GM23338 (cell line): Measurements from ENCODE around the gene ESR1. TPM values are rescaled to one million over a fixed set of nuclear protein-coding genes. Genes with fewer than 3 reads are reported as not detected.

Experiments
- ATAC-seq: fragments of 200-7000 bp; cut with Tn5 transposase; 3 replicates; pipeline ENCODE4 v1.9.1; 2020
- DNase-seq: peaks from one replicate; pipeline ENCODE4 v3.0.0-alpha.2; 2015; ENCODE audit warnings: low spot score
- H2AFZ ChIP-seq: fragments of 200-600 bp; sonication (generic); 2 replicates; pipeline ENCODE4 v1.8.0; 2016; ENCODE audit warnings: antibody characterized with exemption, mild to moderate bottlenecking, moderate library complexity
- H3F3A ChIP-seq: fragments of 200-600 bp; sonication (generic); replicated peaks from 2 replicates; pipeline ENCODE4 v1.8.0; 2017; ENCODE audit warnings: antibody characterized with exemption, mixed run types, low read depth
- H3K27ac ChIP-seq: fragments of 200-600 bp; sonication (generic); 2 replicates; pipeline ENCODE4 v1.6.1; 2016; ENCODE audit warnings: low read depth
- H3K27me3 ChIP-seq: fragments of 200-600 bp; sonication (generic); 2 replicates; pipeline ENCODE4 v1.8.0; 2016; ENCODE audit warnings: mild to moderate bottlenecking, mixed run types, moderate library complexity; ENCODE audit not compliant: insufficient read depth
- H3K36me3 ChIP-seq: fragments of 200-600 bp; sonication (generic); 2 replicates; pipeline ENCODE4 v1.8.0; 2016; ENCODE audit warnings: mild to moderate bottlenecking; ENCODE audit not compliant: insufficient read depth
- H3K4me1 ChIP-seq: fragments of 200-600 bp; sonication (generic); 2 replicates; pipeline ENCODE4 v1.8.0; 2016; ENCODE audit warnings: mild to moderate bottlenecking, moderate library complexity; ENCODE audit not compliant: insufficient read depth
- H3K4me2 ChIP-seq: fragments of 200-600 bp; sonication (generic); 2 replicates; pipeline ENCODE4 v1.7.1; 2017; ENCODE audit warnings: mixed run types
- H3K4me3 ChIP-seq: fragments of 200-600 bp; sonication (generic); 2 replicates; pipeline ENCODE4 v1.6.1; 2016; ENCODE audit warnings: mixed run types
- H3K79me2 ChIP-seq: fragments of 200-600 bp; sonication (generic); replicated peaks from 2 replicates; pipeline ENCODE4 v1.8.0; 2017; ENCODE audit warnings: mild to moderate bottlenecking; ENCODE audit not compliant: insufficient read depth
- H3K9me2 ChIP-seq: fragments of 200-600 bp; sonication (generic); 2 replicates; pipeline ENCODE4 v1.8.0; 2017; ENCODE audit not compliant: insufficient read depth
- H4K20me1 ChIP-seq: fragments of 200-600 bp; sonication (generic); replicated peaks from 2 replicates; pipeline ENCODE4 v1.8.0; 2017; ENCODE audit warnings: mild to moderate bottlenecking; ENCODE audit not compliant: insufficient read depth
- H3K27ac Mint-ChIP-seq: 2 replicates; pipeline ENCODE4 v1.8.0; 2020; ENCODE audit warnings: inconsistent platforms, mild to moderate bottlenecking, moderate library complexity, mixed read lengths
- H3K27me3 Mint-ChIP-seq: 3 replicates; pipeline ENCODE4 v1.8.0; 2022; ENCODE audit warnings: low read depth, mild to moderate bottlenecking, moderate library complexity, mixed read lengths, inconsistent platforms; ENCODE audit not compliant: insufficient read depth, poor library complexity
- H3K36me3 Mint-ChIP-seq: 3 replicates; pipeline ENCODE4 v1.8.0; 2021; ENCODE audit warnings: low read depth, mild to moderate bottlenecking, inconsistent platforms, moderate library complexity, mixed read lengths
- H3K4me1 Mint-ChIP-seq: 3 replicates; pipeline ENCODE4 v1.8.0; 2020; ENCODE audit warnings: mild to moderate bottlenecking, inconsistent platforms, mixed read lengths
- H3K4me3 Mint-ChIP-seq: 3 replicates; pipeline ENCODE4 v1.8.0; 2021; ENCODE audit warnings: moderate library complexity, mild to moderate bottlenecking, inconsistent platforms, mixed read lengths
- H3K9me3 Mint-ChIP-seq: 3 replicates; pipeline ENCODE4 v1.8.0; 2020; ENCODE audit warnings: moderate library complexity, mild to moderate bottlenecking, inconsistent platforms, mixed read lengths
- CREB1 ChIP-seq: fragments of 250-450 bp; sonication (Bioruptor Pico); IDR thresholded peaks from 2 replicates; pipeline ENCODE4 v1.5.0; 2020; ENCODE audit warnings: low read depth, mild to moderate bottlenecking, moderate library complexity
- CTCF ChIP-seq, 2 experiments: fragments of 200-600 bp in 1 of 2; sonication (generic) in 1 of 2; conservative IDR thresholded peaks; 2 replicates each; pipeline versions ENCODE4 v1.5.1 to v1.6.1; 2016 to 2017; ENCODE audit warnings: antibody characterized with exemption in 2 of 2, low read depth in 2 of 2, mild to moderate bottlenecking in 2 of 2, moderate library complexity in 1 of 2
- ETS1 ChIP-seq: IDR thresholded peaks from 2 replicates; pipeline ENCODE4 v1.6.1; 2016; ENCODE audit warnings: antibody characterized with exemption
- EZH2 ChIP-seq: fragments of 200-600 bp; sonication (generic); IDR thresholded peaks from one replicate; pipeline ENCODE4 v1.8.0; 2017; ENCODE audit warnings: antibody characterized with exemption, mild to moderate bottlenecking, low read depth; ENCODE audit not compliant: unreplicated experiment
- EZH2phosphoT487 ChIP-seq: fragments of 200-600 bp; sonication (generic); IDR thresholded peaks from one replicate; pipeline ENCODE4 v1.8.1; 2018; ENCODE audit warnings: antibody characterized with exemption; ENCODE audit not compliant: unreplicated experiment
- NANOG ChIP-seq: IDR thresholded peaks from 2 replicates; pipeline ENCODE4 v1.6.1; 2016; ENCODE audit warnings: antibody characterized with exemption, borderline replicate concordance
- POLR2AphosphoS5 ChIP-seq: IDR thresholded peaks from 2 replicates; pipeline ENCODE4 v1.6.1; 2016; ENCODE audit warnings: antibody characterized with exemption, low read depth
- STAT1 ChIP-seq: IDR thresholded peaks from one replicate; pipeline ENCODE4 v1.6.1; 2016; ENCODE audit warnings: antibody characterized with exemption; ENCODE audit not compliant: unreplicated experiment
- ZNF114 ChIP-seq: fragments of 250-450 bp; sonication (Bioruptor Pico); IDR thresholded peaks from 2 replicates; pipeline ENCODE4 v1.5.0; 2020; ENCODE audit warnings: mild to moderate bottlenecking, moderate library complexity
- polyA plus RNA-seq: library from polyadenylated mRNA; unstranded; fragments of >200 nt; fragmentation: Nextera tagmentation; extraction: Ambion mirVana; gene quantifications from 2 replicates; pipeline ENCODE4 v1.2.1, GENCODE V29; 2016
- total RNA-seq: library from RNA; depleted of rRNA; stranded (reverse); fragments of >200 nt; shearing (Covaris generic); gene quantifications from 2 replicates; pipeline ENCODE4 v1.2.3, GENCODE V29; 2014
- TF ChIP-seq, protein P1 (sequence below): fragments of 250-450 bp; sonication (Bioruptor Pico); IDR thresholded peaks from 2 replicates; pipeline ENCODE4 v1.5.0; 2020; ENCODE audit warnings: mild to moderate bottlenecking, moderate library complexity

Gene ESR1
- total and polyA plus RNA-seq, 2 experiments from 2014 or later = 0.94 TPM; not detected in 1

GRCh38 chr6:152018876-152019275, 211.4 kb downstream of the ESR1 start (continued):
- TF ChIP-seq, protein P1, sequence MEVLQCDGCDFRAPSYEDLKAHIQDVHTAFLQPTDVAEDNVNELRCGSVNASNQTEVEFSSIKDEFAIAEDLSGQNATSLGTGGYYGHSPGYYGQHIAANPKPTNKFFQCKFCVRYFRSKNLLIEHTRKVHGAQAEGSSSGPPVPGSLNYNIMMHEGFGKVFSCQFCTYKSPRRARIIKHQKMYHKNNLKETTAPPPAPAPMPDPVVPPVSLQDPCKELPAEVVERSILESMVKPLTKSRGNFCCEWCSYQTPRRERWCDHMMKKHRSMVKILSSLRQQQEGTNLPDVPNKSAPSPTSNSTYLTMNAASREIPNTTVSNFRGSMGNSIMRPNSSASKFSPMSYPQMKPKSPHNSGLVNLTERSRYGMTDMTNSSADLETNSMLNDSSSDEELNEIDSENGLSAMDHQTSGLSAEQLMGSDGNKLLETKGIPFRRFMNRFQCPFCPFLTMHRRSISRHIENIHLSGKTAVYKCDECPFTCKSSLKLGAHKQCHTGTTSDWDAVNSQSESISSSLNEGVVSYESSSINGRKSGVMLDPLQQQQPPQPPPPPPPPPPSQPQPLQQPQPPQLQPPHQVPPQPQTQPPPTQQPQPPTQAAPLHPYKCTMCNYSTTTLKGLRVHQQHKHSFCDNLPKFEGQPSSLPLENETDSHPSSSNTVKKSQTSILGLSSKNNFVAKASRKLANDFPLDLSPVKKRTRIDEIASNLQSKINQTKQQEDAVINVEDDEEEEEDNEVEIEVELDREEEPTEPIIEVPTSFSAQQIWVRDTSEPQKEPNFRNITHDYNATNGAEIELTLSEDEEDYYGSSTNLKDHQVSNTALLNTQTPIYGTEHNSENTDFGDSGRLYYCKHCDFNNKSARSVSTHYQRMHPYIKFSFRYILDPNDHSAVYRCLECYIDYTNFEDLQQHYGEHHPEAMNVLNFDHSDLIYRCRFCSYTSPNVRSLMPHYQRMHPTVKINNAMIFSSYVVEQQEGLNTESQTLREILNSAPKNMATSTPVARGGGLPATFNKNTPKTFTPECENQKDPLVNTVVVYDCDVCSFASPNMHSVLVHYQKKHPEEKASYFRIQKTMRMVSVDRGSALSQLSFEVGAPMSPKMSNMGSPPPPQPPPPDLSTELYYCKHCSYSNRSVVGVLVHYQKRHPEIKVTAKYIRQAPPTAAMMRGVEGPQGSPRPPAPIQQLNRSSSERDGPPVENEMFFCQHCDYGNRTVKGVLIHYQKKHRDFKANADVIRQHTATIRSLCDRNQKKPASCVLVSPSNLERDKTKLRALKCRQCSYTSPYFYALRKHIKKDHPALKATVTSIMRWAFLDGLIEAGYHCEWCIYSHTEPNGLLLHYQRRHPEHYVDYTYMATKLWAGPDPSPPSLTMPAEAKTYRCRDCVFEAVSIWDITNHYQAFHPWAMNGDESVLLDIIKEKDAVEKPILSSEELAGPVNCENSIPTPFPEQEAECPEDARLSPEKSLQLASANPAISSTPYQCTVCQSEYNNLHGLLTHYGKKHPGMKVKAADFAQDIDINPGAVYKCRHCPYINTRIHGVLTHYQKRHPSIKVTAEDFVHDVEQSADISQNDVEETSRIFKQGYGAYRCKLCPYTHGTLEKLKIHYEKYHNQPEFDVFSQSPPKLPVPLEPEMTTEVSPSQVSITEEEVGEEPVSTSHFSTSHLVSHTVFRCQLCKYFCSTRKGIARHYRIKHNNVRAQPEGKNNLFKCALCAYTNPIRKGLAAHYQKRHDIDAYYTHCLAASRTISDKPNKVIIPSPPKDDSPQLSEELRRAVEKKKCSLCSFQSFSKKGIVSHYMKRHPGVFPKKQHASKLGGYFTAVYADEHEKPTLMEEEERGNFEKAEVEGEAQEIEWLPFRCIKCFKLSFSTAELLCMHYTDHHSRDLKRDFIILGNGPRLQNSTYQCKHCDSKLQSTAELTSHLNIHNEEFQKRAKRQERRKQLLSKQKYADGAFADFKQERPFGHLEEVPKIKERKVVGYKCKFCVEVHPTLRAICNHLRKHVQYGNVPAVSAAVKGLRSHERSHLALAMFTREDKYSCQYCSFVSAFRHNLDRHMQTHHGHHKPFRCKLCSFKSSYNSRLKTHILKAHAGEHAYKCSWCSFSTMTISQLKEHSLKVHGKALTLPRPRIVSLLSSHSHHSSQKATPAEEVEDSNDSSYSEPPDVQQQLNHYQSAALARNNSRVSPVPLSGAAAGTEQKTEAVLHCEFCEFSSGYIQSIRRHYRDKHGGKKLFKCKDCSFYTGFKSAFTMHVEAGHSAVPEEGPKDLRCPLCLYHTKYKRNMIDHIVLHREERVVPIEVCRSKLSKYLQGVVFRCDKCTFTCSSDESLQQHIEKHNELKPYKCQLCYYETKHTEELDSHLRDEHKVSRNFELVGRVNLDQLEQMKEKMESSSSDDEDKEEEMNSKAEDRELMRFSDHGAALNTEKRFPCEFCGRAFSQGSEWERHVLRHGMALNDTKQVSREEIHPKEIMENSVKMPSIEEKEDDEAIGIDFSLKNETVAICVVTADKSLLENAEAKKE (CRISPR knock-in tag) = no peak
- TF ChIP-seq ETS1 (no peak), EZH2 (no peak), STAT1 (no peak), ZNF114 (CRISPR knock-in tag) (no peak), NANOG (no peak), CREB1 (CRISPR knock-in tag) (no peak), EZH2phosphoT487 (no peak)

- Mint-ChIP-seq H3K27me3 (no peaks in the 10 kb centered on the region), H3K4me3 (no peak overlapping the region), H3K27ac (no peak overlapping the region), H3K9me3 (peaks cover 16% of the 10 kb centered on the region; the same call in 2 of the 3 replicates), H3K36me3 (peaks cover 4% of the 10 kb centered on the region; the same call in 1 of the 3 replicates), H3K4me1 (no peaks in the 10 kb centered on the region)
- no peak overlapping the region for H3K4me3 ChIP-seq
- no peak overlapping the region for H2AFZ ChIP-seq
- H4K20me1 ChIP-seq = no peaks in the 10 kb centered on the region
- H3K36me3 ChIP-seq = 0 out of 2 replicates have a peak, but pooled peaks cover 2% of the 10 kb centered on the region
- H3F3A ChIP-seq = no peaks in the 10 kb centered on the region
- H3K27ac ChIP-seq = no peak overlapping the region
- ATAC-seq (no peak), DNase-seq (no peak)
- H3K9me2 ChIP-seq = no peaks in the 10 kb centered on the region; the same call in 1 of the 2 replicates
- no peaks in the 10 kb centered on the region for H3K4me1 ChIP-seq
- H3K4me2 ChIP-seq = no peak overlapping the region
- H3K27me3 ChIP-seq = no peaks in the 10 kb centered on the region
- H3K79me2 ChIP-seq = no peaks in the 10 kb centered on the region
- TF ChIP-seq NANOG (no peak), CTCF (conservative IDR thresholded peaks at IDR 0.05; ENCODE audit: low read depth in 2 of 2) (no peak), STAT1 (no peak), POLR2AphosphoS5 (no peak)
Observed at GRCh38 chr6:152022303-152022702, 214.8 kb downstream of the ESR1 start.
